NK-92 (cell line): ENCODE data around the gene CHD1.

ENCODE experiments used
- DNase-seq: peaks from one replicate; lab custom pipeline; 2025; ENCODE audit not compliant: unreplicated experiment; lab: John Stamatoyannopoulos, UW

The CHD1 gene

GRCh38 chr5:98816582-98817222, 112.1 kb downstream of the CHD1 start:
- DNase-seq: no peak

GRCh38 chr5:98813755-98814154, 115.1 kb downstream of the CHD1 start:
- DNase-seq: no peak

GRCh38 chr5:98810206-98810605, 118.6 kb downstream of the CHD1 start:
- no peak for DNase-seq

GRCh38 chr5:98807806-98808205, 121.0 kb downstream of the CHD1 start:
- no peak for DNase-seq

- DNase-seq: no peak
Observed at GRCh38 chr5:98805070-98805469, 123.7 kb downstream of the CHD1 start.

- DNase-seq: no peak
Observed at GRCh38 chr5:98804066-98804465, 124.7 kb downstream of the CHD1 start.
